ENCODE results near the gene LYRM1. TPM values are rescaled to one million over a fixed set of nuclear protein-coding genes. Genes with fewer than 3 reads are reported as not detected.

The LYRM1 gene
- total and polyA plus RNA-seq, 10 of the 15 experiments (the other 5 are each of a cell fraction or from before 2014, with no cell fraction given), result 18.4 to 54.4 (median 38.0) TPM

DNA sequence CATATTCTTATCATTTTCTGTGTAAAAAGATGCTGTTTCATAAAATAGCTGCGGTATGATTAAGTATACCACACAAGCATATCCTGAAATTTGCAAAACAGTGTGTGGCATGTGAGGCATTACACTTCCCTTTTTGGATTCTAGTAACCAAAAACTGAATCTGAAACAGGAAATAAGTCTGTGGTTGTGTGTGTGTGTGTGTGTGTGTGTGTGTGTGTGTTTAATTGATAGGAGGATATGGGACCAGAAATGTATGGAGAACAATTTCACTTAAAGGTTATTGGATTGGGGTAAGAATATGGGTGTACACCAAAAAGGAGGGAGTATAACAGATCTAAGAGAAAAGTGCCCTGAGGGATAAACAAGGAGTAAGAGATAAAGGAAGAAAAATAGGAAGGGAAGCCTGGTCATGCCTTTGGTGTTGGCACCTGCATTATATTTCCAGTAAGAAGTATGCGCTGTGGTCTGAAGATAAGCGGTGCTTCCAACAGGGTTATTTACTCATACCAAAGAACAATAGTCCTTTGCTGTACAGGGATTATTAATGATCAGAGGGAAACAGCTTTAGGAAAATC lies 4.0 kb downstream of the LYRM1 start:
- Histone ChIP-seq H3K4me2 (ENCODE audit: control insufficient read depth, insufficient read depth) (peak overlapping the region; percentile 82; the same call in 1 of the 2 replicates), H3K4me3 (peak overlapping the region; percentile 31; the same call in 1 of the 2 replicates), H3K9me3 (replicated peaks; ENCODE audit: control insufficient read depth, insufficient read depth, low read length) (no peaks in the 10 kb centered on the region), H3K79me2 (ENCODE audit: control insufficient read depth, insufficient read depth, low read length) (peaks cover 19% of the 10 kb centered on the region), H2AFZ (ENCODE audit: control insufficient read depth, low read depth, low read length) (no peak overlapping the region), H3K9ac (ENCODE audit: control insufficient read depth, insufficient read depth, low read length) (no peak overlapping the region), H3K27ac (ENCODE audit: control insufficient read depth, insufficient read depth) (no peak overlapping the region), H4K20me1 (ENCODE audit: control insufficient read depth, insufficient read depth) (no peaks in the 10 kb centered on the region), H3K36me3 (ENCODE audit: control insufficient read depth in 2 of 2, insufficient read depth in 2 of 2, low read length in 1 of 2) (no peaks in the 10 kb centered on the region; a peak in 1 of 4 replicates), H3K27me3 (replicated peaks in 1 of 2; ENCODE audit: control insufficient read depth in 2 of 2, insufficient read depth in 2 of 2, low read length in 1 of 2) (no peaks in the 10 kb centered on the region), H3K4me1 (ENCODE audit: control insufficient read depth, insufficient read depth, low read length) (peaks cover 22% of the 10 kb centered on the region)
- ChIA-PET POLR2A (interaction anchor here (2.3 kb wide), 1 partner anchor 39 kb away, joined by 12 read pairs; no protein-coding TSS in a partner anchor), CTCF (interaction anchor here (1.5 to 3.7 kb wide), 3 partner anchors 30 to 56 kb away, joined by 5 to 18 read pairs (median 8); no protein-coding TSS in a partner anchor), RAD21 (ENCODE audit: unreplicated experiment) (interaction anchor here (1.2 to 2.8 kb wide), 4 partner anchors 30 to 54 kb away, joined by 4 to 12 read pairs (median 8); no protein-coding TSS in a partner anchor), SMC1A (ENCODE audit: uncharacterized antibody, unreplicated experiment) (interaction anchor here (1.3 to 4.6 kb wide), 6 partner anchors 24 to 55 kb away, joined by 6 to 34 read pairs (median 13); no protein-coding TSS in a partner anchor)
- ATAC-seq (0 out of 3 replicates have a peak, but pooled peaks have one; percentile 1), DNase-seq (ENCODE audit: low read depth, low spot score) (peak; percentile 49), FAIRE-seq (peak; percentile 65)
- intact Hi-C loops (cut with micrococcal nuclease; ENCODE audit: unreplicated experiment) (no loop called here), in situ Hi-C loops (cut with MboI) (no loop called here)
- BruUV-seq (replicated peaks), result no TSS peak
- WGBS (ENCODE audit: insufficient coverage, insufficient replicate concordance, low lambda C conversion rate, missing lambda C conversion rate), result 56% methylated on average over 3 of the region's 3 CpGs
- no peak for TF ChIP-seq CHD1 (IDR thresholded peaks at IDR 0.05; ENCODE audit: low read depth, low read length)
- peak; percentile 89 for TF ChIP-seq ATF7 (IDR thresholded peaks at IDR 0.05; ENCODE audit: low read depth)
- 0 out of 2 replicates have a peak, but pooled peaks have one; percentile 38 for TF ChIP-seq RCOR1 (conservative IDR thresholded peaks at IDR 0.05; ENCODE audit: low read depth, low read length)
- no peak for TF ChIP-seq YY1 (IDR thresholded peaks at IDR 0.05; ENCODE audit: low read depth, low read length)
- TF ChIP-seq MTA2 (IDR thresholded peaks at IDR 0.05; ENCODE audit: low read depth), result peak; percentile 91
- TF ChIP-seq, protein P1, sequence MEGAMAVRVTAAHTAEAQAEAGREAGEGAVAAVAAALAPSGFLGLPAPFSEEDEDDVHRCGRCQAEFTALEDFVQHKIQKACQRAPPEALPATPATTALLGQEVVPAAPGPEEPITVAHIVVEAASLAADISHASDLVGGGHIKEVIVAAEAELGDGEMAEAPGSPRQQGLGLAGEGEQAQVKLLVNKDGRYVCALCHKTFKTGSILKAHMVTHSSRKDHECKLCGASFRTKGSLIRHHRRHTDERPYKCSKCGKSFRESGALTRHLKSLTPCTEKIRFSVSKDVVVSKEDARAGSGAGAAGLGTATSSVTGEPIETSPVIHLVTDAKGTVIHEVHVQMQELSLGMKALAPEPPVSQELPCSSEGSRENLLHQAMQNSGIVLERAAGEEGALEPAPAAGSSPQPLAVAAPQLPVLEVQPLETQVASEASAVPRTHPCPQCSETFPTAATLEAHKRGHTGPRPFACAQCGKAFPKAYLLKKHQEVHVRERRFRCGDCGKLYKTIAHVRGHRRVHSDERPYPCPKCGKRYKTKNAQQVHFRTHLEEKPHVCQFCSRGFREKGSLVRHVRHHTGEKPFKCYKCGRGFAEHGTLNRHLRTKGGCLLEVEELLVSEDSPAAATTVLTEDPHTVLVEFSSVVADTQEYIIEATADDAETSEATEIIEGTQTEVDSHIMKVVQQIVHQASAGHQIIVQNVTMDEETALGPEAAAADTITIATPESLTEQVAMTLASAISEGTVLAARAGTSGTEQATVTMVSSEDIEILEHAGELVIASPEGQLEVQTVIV (IDR thresholded peaks at IDR 0.05; ENCODE audit: borderline replicate concordance, partially characterized antibody), result peak; percentile 16
- TF ChIP-seq NR2F1 (conservative IDR thresholded peaks at IDR 0.05), result no peak
- peak; percentile 98 for TF ChIP-seq IKZF1 (conservative IDR thresholded peaks at IDR 0.05)
- peak; percentile 71; the same call in 1 of the 2 replicates for TF ChIP-seq BMI1 (IDR thresholded peaks at IDR 0.05; ENCODE audit: borderline replicate concordance)
- peak in 1 of 2 experiments; percentile 50; a peak in 1 of 3 replicates for TF ChIP-seq EGR1 (IDR thresholded peaks at IDR 0.05; ENCODE audit: borderline replicate concordance in 1 of 2, low read depth in 2 of 2, low read length in 2 of 2)
- TF ChIP-seq, protein P2, sequence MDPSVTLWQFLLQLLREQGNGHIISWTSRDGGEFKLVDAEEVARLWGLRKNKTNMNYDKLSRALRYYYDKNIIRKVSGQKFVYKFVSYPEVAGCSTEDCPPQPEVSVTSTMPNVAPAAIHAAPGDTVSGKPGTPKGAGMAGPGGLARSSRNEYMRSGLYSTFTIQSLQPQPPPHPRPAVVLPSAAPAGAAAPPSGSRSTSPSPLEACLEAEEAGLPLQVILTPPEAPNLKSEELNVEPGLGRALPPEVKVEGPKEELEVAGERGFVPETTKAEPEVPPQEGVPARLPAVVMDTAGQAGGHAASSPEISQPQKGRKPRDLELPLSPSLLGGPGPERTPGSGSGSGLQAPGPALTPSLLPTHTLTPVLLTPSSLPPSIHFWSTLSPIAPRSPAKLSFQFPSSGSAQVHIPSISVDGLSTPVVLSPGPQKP (IDR thresholded peaks at IDR 0.05; ENCODE audit: low read depth, low read length), result no peak
- TF ChIP-seq, protein P3, sequence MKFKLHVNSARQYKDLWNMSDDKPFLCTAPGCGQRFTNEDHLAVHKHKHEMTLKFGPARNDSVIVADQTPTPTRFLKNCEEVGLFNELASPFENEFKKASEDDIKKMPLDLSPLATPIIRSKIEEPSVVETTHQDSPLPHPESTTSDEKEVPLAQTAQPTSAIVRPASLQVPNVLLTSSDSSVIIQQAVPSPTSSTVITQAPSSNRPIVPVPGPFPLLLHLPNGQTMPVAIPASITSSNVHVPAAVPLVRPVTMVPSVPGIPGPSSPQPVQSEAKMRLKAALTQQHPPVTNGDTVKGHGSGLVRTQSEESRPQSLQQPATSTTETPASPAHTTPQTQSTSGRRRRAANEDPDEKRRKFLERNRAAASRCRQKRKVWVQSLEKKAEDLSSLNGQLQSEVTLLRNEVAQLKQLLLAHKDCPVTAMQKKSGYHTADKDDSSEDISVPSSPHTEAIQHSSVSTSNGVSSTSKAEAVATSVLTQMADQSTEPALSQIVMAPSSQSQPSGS (IDR thresholded peaks at IDR 0.05; ENCODE audit: low read length), result no peak; the same call in 1 of the 2 replicates
- TF ChIP-seq HDGF (IDR thresholded peaks at IDR 0.05), result peak; percentile 38; the same call in 1 of the 2 replicates
- TF ChIP-seq TCF7 (IDR thresholded peaks at IDR 0.05; ENCODE audit: borderline replicate concordance), result 0 out of 2 replicates have a peak, but pooled peaks have one; percentile 32
- TF ChIP-seq CREB1 (IDR thresholded peaks at IDR 0.05; ENCODE audit: low read depth), result no peak
- TF ChIP-seq CBFB (IDR thresholded peaks at IDR 0.05; ENCODE audit: low read depth), result peak; percentile 92
- TF ChIP-seq SUPT20H (IDR thresholded peaks at IDR 0.05; ENCODE audit: borderline replicate concordance, control insufficient read depth, low read depth, low read length), result no peak
- TF ChIP-seq, protein P4, sequence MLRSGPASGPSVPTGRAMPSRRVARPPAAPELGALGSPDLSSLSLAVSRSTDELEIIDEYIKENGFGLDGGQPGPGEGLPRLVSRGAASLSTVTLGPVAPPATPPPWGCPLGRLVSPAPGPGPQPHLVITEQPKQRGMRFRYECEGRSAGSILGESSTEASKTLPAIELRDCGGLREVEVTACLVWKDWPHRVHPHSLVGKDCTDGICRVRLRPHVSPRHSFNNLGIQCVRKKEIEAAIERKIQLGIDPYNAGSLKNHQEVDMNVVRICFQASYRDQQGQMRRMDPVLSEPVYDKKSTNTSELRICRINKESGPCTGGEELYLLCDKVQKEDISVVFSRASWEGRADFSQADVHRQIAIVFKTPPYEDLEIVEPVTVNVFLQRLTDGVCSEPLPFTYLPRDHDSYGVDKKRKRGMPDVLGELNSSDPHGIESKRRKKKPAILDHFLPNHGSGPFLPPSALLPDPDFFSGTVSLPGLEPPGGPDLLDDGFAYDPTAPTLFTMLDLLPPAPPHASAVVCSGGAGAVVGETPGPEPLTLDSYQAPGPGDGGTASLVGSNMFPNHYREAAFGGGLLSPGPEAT (IDR thresholded peaks at IDR 0.05; ENCODE audit: low read depth), result peak; percentile 86

Measured in GM12878 (cell line).